GM21737 (cell line): ENCODE measurements around the gene THSD1.
A peak's percentile ranks its signal among the peaks of the same experiment; 100 is the strongest.

ENCODE experiments used
- ATAC-seq: cut with Tn5 transposase; IDR thresholded peaks from one replicate; pipeline ENCODE4 v1.9.1; 2021; ENCODE audit warnings: mild to moderate bottlenecking, moderate library complexity; ENCODE audit not compliant: unreplicated experiment

Gene THSD1

GRCh38 chr13:52405767-52406494, at the start of gene THSD1:
THSD1 (minus strand) TSS chr13:52406172; CDS start chr13:52402600, 3,572 bp downstream.
- no peak for ATAC-seq

GRCh38 chr13:52455677-52456041, 49.7 kb upstream of the THSD1 start:
- ATAC-seq, result peak; percentile 38

- ATAC-seq, result peak; percentile 77
Measured at GRCh38 chr13:52454820-52455676, 49.1 kb upstream of the THSD1 start, which contains the start of gene CKAP2. CKAP2 (plus strand) TSS chr13:52455478; CDS start chr13:52455557, 79 bp downstream.

- peak; percentile 20 for ATAC-seq
Measured at GRCh38 chr13:52454459-52454819, 48.5 kb upstream of the THSD1 start.

- ATAC-seq, result no peak
Measured at GRCh38 chr13:52452470-52452869, 46.5 kb upstream of the THSD1 start.

GRCh38 chr13:52451135-52451804, 45.3 kb upstream of the THSD1 start:
- no peak for ATAC-seq

GRCh38 chr13:52450793-52451116, 44.8 kb upstream of the THSD1 start:
- no peak for ATAC-seq

GRCh38 chr13:52450012-52450792, 44.2 kb upstream of the THSD1 start, which contains the start of gene VPS36:
VPS36 (minus strand) TSS chr13:52450634; CDS start chr13:52450594, 40 bp downstream.
- ATAC-seq, result peak; percentile 61

- ATAC-seq, result no peak
Measured at GRCh38 chr13:52449331-52450011, 43.5 kb upstream of the THSD1 start.

- ATAC-seq, result no peak
Measured at GRCh38 chr13:52447815-52448552, 42.0 kb upstream of the THSD1 start.

GRCh38 chr13:52447354-52447753, 41.4 kb upstream of the THSD1 start:
- ATAC-seq, result no peak

GRCh38 chr13:52446265-52446664, 40.3 kb upstream of the THSD1 start:
- no peak for ATAC-seq

- ATAC-seq, result no peak
Measured at GRCh38 chr13:52432456-52432855, 26.5 kb upstream of the THSD1 start.

GRCh38 chr13:52428295-52428694, 22.3 kb upstream of the THSD1 start:
- no peak for ATAC-seq

- ATAC-seq, result no peak
Measured at GRCh38 chr13:52421216-52421615, 15.2 kb upstream of the THSD1 start.

- ATAC-seq, result no peak
Measured at GRCh38 chr13:52419080-52419479, 13.1 kb upstream of the THSD1 start.

- ATAC-seq, result no peak
Measured at GRCh38 chr13:52414963-52415362, 9.0 kb upstream of the THSD1 start.

- no peak for ATAC-seq
Measured at GRCh38 chr13:52414051-52414450, 8.1 kb upstream of the THSD1 start.

GRCh38 chr13:52412128-52412527, 6.2 kb upstream of the THSD1 start:
- no peak for ATAC-seq

GRCh38 chr13:52411629-52412028, 5.7 kb upstream of the THSD1 start:
- peak; percentile 87 for ATAC-seq
